GM23338 (cell line): ENCODE data around the gene ZC3H7A. TPM values are rescaled to one million over a fixed set of nuclear protein-coding genes. Genes with fewer than 3 reads are reported as not detected.

Experiments used
- ATAC-seq: fragments of 200-7000 bp; cut with Tn5 transposase; 3 replicates; pipeline ENCODE4 v1.9.1; 2020
- DNase-seq: peaks from one replicate; pipeline ENCODE4 v3.0.0-alpha.2; 2015; ENCODE audit warnings: low spot score
- H2AFZ ChIP-seq: fragments of 200-600 bp; sonication (generic); 2 replicates; pipeline ENCODE4 v1.8.0; 2016; ENCODE audit warnings: antibody characterized with exemption, mild to moderate bottlenecking, moderate library complexity
- H3F3A ChIP-seq: fragments of 200-600 bp; sonication (generic); replicated peaks from 2 replicates; pipeline ENCODE4 v1.8.0; 2017; ENCODE audit warnings: antibody characterized with exemption, mixed run types, low read depth
- H3K27ac ChIP-seq: fragments of 200-600 bp; sonication (generic); 2 replicates; pipeline ENCODE4 v1.6.1; 2016; ENCODE audit warnings: low read depth
- H3K27me3 ChIP-seq: fragments of 200-600 bp; sonication (generic); 2 replicates; pipeline ENCODE4 v1.8.0; 2016; ENCODE audit warnings: mild to moderate bottlenecking, mixed run types, moderate library complexity; ENCODE audit not compliant: insufficient read depth
- H3K36me3 ChIP-seq: fragments of 200-600 bp; sonication (generic); 2 replicates; pipeline ENCODE4 v1.8.0; 2016; ENCODE audit warnings: mild to moderate bottlenecking; ENCODE audit not compliant: insufficient read depth
- H3K4me1 ChIP-seq: fragments of 200-600 bp; sonication (generic); 2 replicates; pipeline ENCODE4 v1.8.0; 2016; ENCODE audit warnings: mild to moderate bottlenecking, moderate library complexity; ENCODE audit not compliant: insufficient read depth
- H3K4me2 ChIP-seq: fragments of 200-600 bp; sonication (generic); 2 replicates; pipeline ENCODE4 v1.7.1; 2017; ENCODE audit warnings: mixed run types
- H3K4me3 ChIP-seq: fragments of 200-600 bp; sonication (generic); 2 replicates; pipeline ENCODE4 v1.6.1; 2016; ENCODE audit warnings: mixed run types
- H3K79me2 ChIP-seq: fragments of 200-600 bp; sonication (generic); replicated peaks from 2 replicates; pipeline ENCODE4 v1.8.0; 2017; ENCODE audit warnings: mild to moderate bottlenecking; ENCODE audit not compliant: insufficient read depth
- H3K9me2 ChIP-seq: fragments of 200-600 bp; sonication (generic); 2 replicates; pipeline ENCODE4 v1.8.0; 2017; ENCODE audit not compliant: insufficient read depth
- H4K20me1 ChIP-seq: fragments of 200-600 bp; sonication (generic); replicated peaks from 2 replicates; pipeline ENCODE4 v1.8.0; 2017; ENCODE audit warnings: mild to moderate bottlenecking; ENCODE audit not compliant: insufficient read depth
- H3K27ac Mint-ChIP-seq: 2 replicates; pipeline ENCODE4 v1.8.0; 2020; ENCODE audit warnings: inconsistent platforms, mild to moderate bottlenecking, moderate library complexity, mixed read lengths
- H3K27me3 Mint-ChIP-seq: 3 replicates; pipeline ENCODE4 v1.8.0; 2022; ENCODE audit warnings: low read depth, mild to moderate bottlenecking, moderate library complexity, mixed read lengths, inconsistent platforms; ENCODE audit not compliant: insufficient read depth, poor library complexity
- H3K36me3 Mint-ChIP-seq: 3 replicates; pipeline ENCODE4 v1.8.0; 2021; ENCODE audit warnings: low read depth, mild to moderate bottlenecking, inconsistent platforms, moderate library complexity, mixed read lengths
- H3K4me1 Mint-ChIP-seq: 3 replicates; pipeline ENCODE4 v1.8.0; 2020; ENCODE audit warnings: mild to moderate bottlenecking, inconsistent platforms, mixed read lengths
- H3K4me3 Mint-ChIP-seq: 3 replicates; pipeline ENCODE4 v1.8.0; 2021; ENCODE audit warnings: moderate library complexity, mild to moderate bottlenecking, inconsistent platforms, mixed read lengths
- H3K9me3 Mint-ChIP-seq: 3 replicates; pipeline ENCODE4 v1.8.0; 2020; ENCODE audit warnings: moderate library complexity, mild to moderate bottlenecking, inconsistent platforms, mixed read lengths
- CREB1 ChIP-seq: fragments of 250-450 bp; sonication (Bioruptor Pico); IDR thresholded peaks from 2 replicates; pipeline ENCODE4 v1.5.0; 2020; ENCODE audit warnings: low read depth, mild to moderate bottlenecking, moderate library complexity
- EZH2 ChIP-seq: fragments of 200-600 bp; sonication (generic); IDR thresholded peaks from one replicate; pipeline ENCODE4 v1.8.0; 2017; ENCODE audit warnings: antibody characterized with exemption, mild to moderate bottlenecking, low read depth; ENCODE audit not compliant: unreplicated experiment
- EZH2phosphoT487 ChIP-seq: fragments of 200-600 bp; sonication (generic); IDR thresholded peaks from one replicate; pipeline ENCODE4 v1.8.1; 2018; ENCODE audit warnings: antibody characterized with exemption; ENCODE audit not compliant: unreplicated experiment
- JUNB ChIP-seq: IDR thresholded peaks from one replicate; pipeline ENCODE4 v1.6.1; 2016; ENCODE audit warnings: antibody characterized with exemption; ENCODE audit not compliant: unreplicated experiment
- NANOG ChIP-seq: IDR thresholded peaks from 2 replicates; pipeline ENCODE4 v1.6.1; 2016; ENCODE audit warnings: antibody characterized with exemption, borderline replicate concordance
- POLR2AphosphoS5 ChIP-seq: IDR thresholded peaks from 2 replicates; pipeline ENCODE4 v1.6.1; 2016; ENCODE audit warnings: antibody characterized with exemption, low read depth
- STAT1 ChIP-seq: IDR thresholded peaks from one replicate; pipeline ENCODE4 v1.6.1; 2016; ENCODE audit warnings: antibody characterized with exemption; ENCODE audit not compliant: unreplicated experiment
- ZNF114 ChIP-seq: fragments of 250-450 bp; sonication (Bioruptor Pico); IDR thresholded peaks from 2 replicates; pipeline ENCODE4 v1.5.0; 2020; ENCODE audit warnings: mild to moderate bottlenecking, moderate library complexity
- ZNF331 ChIP-seq: fragments of 250-450 bp; sonication (Bioruptor Pico); IDR thresholded peaks from 2 replicates; pipeline ENCODE4 v1.5.0; 2020; ENCODE audit warnings: low read depth, mild to moderate bottlenecking, moderate library complexity
- polyA plus RNA-seq: library from polyadenylated mRNA; unstranded; fragments of >200 nt; fragmentation: Nextera tagmentation; extraction: Ambion mirVana; gene quantifications from 2 replicates; pipeline ENCODE4 v1.2.1, GENCODE V29; 2016
- total RNA-seq: library from RNA; depleted of rRNA; stranded (reverse); fragments of >200 nt; shearing (Covaris generic); gene quantifications from 2 replicates; pipeline ENCODE4 v1.2.3, GENCODE V29; 2014
- TF ChIP-seq, protein P1 (sequence below), 2 experiments: fragments of 200-600 bp in 1 of 2; sonication (generic) in 1 of 2; conservative IDR thresholded peaks; 2 replicates each; pipeline versions ENCODE4 v1.5.1 to v1.6.1; 2016 to 2017; ENCODE audit warnings: antibody characterized with exemption in 2 of 2, low read depth in 2 of 2, mild to moderate bottlenecking in 2 of 2, moderate library complexity in 1 of 2
- TF ChIP-seq, protein P2 (sequence below): IDR thresholded peaks from 2 replicates; pipeline ENCODE4 v1.6.1; 2016; ENCODE audit warnings: antibody characterized with exemption
- TF ChIP-seq, protein P3 (sequence below): IDR thresholded peaks from one replicate; pipeline ENCODE4 v1.6.1; 2018; ENCODE audit warnings: antibody characterized with exemption; ENCODE audit not compliant: unreplicated experiment

Gene ZC3H7A
- total and polyA plus RNA-seq, 2 experiments from 2014 or later = 32.7 to 42.2 TPM

DNA sequence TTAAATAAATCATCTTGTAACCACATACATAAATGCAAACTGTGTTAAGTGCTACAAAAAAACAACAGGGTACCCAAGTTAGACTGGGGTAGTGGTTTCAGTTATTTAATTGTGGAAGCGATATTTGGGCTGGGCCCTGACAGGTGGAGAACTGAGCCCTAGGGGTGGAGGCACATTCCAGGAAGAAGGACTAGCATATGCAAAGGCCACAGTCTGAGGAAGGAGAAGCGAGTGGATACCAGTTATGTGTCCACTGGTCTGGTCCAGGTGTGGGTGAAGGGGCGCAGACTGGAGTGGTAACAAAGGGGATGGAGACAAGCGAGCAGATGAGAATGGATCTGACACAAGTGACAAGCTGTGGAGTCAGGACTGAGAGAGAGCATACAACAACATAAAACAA, 77.3 kb downstream of the ZC3H7A start (continued):
- TF ChIP-seq, protein P1, sequence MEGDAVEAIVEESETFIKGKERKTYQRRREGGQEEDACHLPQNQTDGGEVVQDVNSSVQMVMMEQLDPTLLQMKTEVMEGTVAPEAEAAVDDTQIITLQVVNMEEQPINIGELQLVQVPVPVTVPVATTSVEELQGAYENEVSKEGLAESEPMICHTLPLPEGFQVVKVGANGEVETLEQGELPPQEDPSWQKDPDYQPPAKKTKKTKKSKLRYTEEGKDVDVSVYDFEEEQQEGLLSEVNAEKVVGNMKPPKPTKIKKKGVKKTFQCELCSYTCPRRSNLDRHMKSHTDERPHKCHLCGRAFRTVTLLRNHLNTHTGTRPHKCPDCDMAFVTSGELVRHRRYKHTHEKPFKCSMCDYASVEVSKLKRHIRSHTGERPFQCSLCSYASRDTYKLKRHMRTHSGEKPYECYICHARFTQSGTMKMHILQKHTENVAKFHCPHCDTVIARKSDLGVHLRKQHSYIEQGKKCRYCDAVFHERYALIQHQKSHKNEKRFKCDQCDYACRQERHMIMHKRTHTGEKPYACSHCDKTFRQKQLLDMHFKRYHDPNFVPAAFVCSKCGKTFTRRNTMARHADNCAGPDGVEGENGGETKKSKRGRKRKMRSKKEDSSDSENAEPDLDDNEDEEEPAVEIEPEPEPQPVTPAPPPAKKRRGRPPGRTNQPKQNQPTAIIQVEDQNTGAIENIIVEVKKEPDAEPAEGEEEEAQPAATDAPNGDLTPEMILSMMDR (conservative IDR thresholded peaks at IDR 0.05; ENCODE audit: low read depth in 2 of 2) = no peak
- TF ChIP-seq, protein P2, sequence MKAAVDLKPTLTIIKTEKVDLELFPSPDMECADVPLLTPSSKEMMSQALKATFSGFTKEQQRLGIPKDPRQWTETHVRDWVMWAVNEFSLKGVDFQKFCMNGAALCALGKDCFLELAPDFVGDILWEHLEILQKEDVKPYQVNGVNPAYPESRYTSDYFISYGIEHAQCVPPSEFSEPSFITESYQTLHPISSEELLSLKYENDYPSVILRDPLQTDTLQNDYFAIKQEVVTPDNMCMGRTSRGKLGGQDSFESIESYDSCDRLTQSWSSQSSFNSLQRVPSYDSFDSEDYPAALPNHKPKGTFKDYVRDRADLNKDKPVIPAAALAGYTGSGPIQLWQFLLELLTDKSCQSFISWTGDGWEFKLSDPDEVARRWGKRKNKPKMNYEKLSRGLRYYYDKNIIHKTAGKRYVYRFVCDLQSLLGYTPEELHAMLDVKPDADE = no peak
- TF ChIP-seq NANOG = no peak
- no peak for TF ChIP-seq JUNB
- no peak for TF ChIP-seq ZNF114 (CRISPR knock-in tag)

DNA sequence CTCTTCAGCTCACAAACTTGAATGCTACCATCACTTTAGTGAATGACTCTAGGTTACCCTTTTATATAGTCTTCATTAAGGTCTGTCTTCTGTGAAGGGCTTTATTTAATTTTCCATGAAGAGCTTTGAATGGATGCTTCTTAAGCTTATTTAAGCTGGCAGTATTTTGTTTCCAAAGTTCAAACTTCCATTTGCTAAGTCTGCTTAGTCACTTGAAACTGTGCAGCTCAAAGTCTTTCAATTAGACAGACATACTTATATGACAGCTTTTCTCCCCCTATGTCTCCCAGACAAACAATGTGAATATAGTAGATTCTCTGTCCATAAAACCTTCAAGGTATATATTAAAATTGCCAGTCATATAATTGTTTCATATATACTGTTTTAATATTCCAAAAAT, 77.9 kb downstream of the ZC3H7A start:
- Mint-ChIP-seq H3K36me3 (peaks cover 10% of the 10 kb centered on the region; the same call in 2 of the 3 replicates), H3K9me3 (no peaks in the 10 kb centered on the region), H3K4me3 (no peak overlapping the region), H3K27me3 (no peaks in the 10 kb centered on the region), H3K27ac (no peak overlapping the region), H3K4me1 (peaks cover 8% of the 10 kb centered on the region; the same call in 2 of the 3 replicates)
- no peaks in the 10 kb centered on the region for H3K79me2 ChIP-seq
- 0 out of 2 replicates have a peak, but pooled peaks cover 3% of the 10 kb centered on the region for H4K20me1 ChIP-seq
- no peak overlapping the region for H3K4me2 ChIP-seq
- no peak overlapping the region for H3K4me3 ChIP-seq
- H3K36me3 ChIP-seq = 0 out of 2 replicates have a peak, but pooled peaks cover 6% of the 10 kb centered on the region
- no peak for DNase-seq
- H2AFZ ChIP-seq = no peak overlapping the region
- 0 out of 2 replicates have a peak, but pooled peaks cover 7% of the 10 kb centered on the region for H3K4me1 ChIP-seq
- ATAC-seq = no peak
- H3K9me2 ChIP-seq = no peaks in the 10 kb centered on the region
- no peaks in the 10 kb centered on the region for H3K27me3 ChIP-seq
- 0 out of 2 replicates have a peak overlapping the region, but pooled peaks have one; percentile 36 for H3K27ac ChIP-seq
- no peaks in the 10 kb centered on the region; the same call in 1 of the 2 replicates for H3F3A ChIP-seq
- TF ChIP-seq ZNF331 (CRISPR knock-in tag) (no peak), NANOG (no peak), EZH2phosphoT487 (no peak), CREB1 (CRISPR knock-in tag) (no peak), STAT1 (no peak), ZNF114 (CRISPR knock-in tag) (no peak), POLR2AphosphoS5 (no peak), EZH2 (no peak), JUNB (no peak)
- TF ChIP-seq, protein P1 (conservative IDR thresholded peaks at IDR 0.05; ENCODE audit: low read depth in 2 of 2) = no peak
- TF ChIP-seq, protein P3, sequence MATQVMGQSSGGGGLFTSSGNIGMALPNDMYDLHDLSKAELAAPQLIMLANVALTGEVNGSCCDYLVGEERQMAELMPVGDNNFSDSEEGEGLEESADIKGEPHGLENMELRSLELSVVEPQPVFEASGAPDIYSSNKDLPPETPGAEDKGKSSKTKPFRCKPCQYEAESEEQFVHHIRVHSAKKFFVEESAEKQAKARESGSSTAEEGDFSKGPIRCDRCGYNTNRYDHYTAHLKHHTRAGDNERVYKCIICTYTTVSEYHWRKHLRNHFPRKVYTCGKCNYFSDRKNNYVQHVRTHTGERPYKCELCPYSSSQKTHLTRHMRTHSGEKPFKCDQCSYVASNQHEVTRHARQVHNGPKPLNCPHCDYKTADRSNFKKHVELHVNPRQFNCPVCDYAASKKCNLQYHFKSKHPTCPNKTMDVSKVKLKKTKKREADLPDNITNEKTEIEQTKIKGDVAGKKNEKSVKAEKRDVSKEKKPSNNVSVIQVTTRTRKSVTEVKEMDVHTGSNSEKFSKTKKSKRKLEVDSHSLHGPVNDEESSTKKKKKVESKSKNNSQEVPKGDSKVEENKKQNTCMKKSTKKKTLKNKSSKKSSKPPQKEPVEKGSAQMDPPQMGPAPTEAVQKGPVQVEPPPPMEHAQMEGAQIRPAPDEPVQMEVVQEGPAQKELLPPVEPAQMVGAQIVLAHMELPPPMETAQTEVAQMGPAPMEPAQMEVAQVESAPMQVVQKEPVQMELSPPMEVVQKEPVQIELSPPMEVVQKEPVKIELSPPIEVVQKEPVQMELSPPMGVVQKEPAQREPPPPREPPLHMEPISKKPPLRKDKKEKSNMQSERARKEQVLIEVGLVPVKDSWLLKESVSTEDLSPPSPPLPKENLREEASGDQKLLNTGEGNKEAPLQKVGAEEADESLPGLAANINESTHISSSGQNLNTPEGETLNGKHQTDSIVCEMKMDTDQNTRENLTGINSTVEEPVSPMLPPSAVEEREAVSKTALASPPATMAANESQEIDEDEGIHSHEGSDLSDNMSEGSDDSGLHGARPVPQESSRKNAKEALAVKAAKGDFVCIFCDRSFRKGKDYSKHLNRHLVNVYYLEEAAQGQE = no peak
- TF ChIP-seq, protein P2 = no peak
